Muscle layer of colon (tissue), 2 donors: ENCODE results near the gene RPS8.
"Not testable (repeated sequence)": the region's sequence is repeated elsewhere in the genome, so short reads cannot be mapped to it uniquely, and the experiment has no call there.

Source experiments
- H3K27ac ChIP-seq: one replicate; pipeline ENCODE4 v1.7.0; 2013; ENCODE audit warnings: low read depth, mild to moderate bottlenecking, low read length, moderate library complexity
- H3K27me3 ChIP-seq, 2 donors: one replicate each; pipeline ENCODE4 v1.7.0; 2013; ENCODE audit warnings: low read length in 2 of 2, mild to moderate bottlenecking in 2 of 2; ENCODE audit not compliant: insufficient read depth in 2 of 2, control insufficient read depth in 1 of 2
- H3K36me3 ChIP-seq: one replicate; pipeline ENCODE4 v1.7.0; 2013; ENCODE audit warnings: mild to moderate bottlenecking, low read length; ENCODE audit not compliant: insufficient read depth
- H3K4me1 ChIP-seq: one replicate; pipeline ENCODE4 v1.7.0; 2013; ENCODE audit warnings: mild to moderate bottlenecking, low read length; ENCODE audit not compliant: insufficient read depth
- H3K4me3 ChIP-seq, 2 donors: one replicate each; pipeline ENCODE4 v1.7.0; 2013; ENCODE audit warnings: low read length in 2 of 2, low read depth in 1 of 2, mild to moderate bottlenecking in 1 of 2, moderate library complexity in 1 of 2
- H3K9ac ChIP-seq: one replicate; pipeline ENCODE4 v1.7.0; 2013; ENCODE audit warnings: low read length
- H3K9me3 ChIP-seq: one replicate; pipeline ENCODE4 v1.7.0; 2013; ENCODE audit warnings: mild to moderate bottlenecking, low read length
- donor health status: abdominal sarcoma.
- donor health status: Adenocarcinoma of cecum.

Gene RPS8

GRCh38 chr1:44759077-44759476 lies 16.3 kb upstream of the RPS8 start:
- H3K9ac ChIP-seq: no peak overlapping the region
- no peaks in the 10 kb centered on the region for H3K9me3 ChIP-seq
- H3K4me3 ChIP-seq: no peak overlapping the region
- H3K27me3 ChIP-seq: no peaks in the 10 kb centered on the region
- no peaks in the 10 kb centered on the region for H3K36me3 ChIP-seq
- no peak overlapping the region for H3K27ac ChIP-seq
- H3K4me1 ChIP-seq: no peaks in the 10 kb centered on the region

- H3K9me3 ChIP-seq: no peaks in the 10 kb centered on the region
- H3K27me3 ChIP-seq: no peaks in the 10 kb centered on the region
- H3K4me1 ChIP-seq: no peaks in the 10 kb centered on the region
- no peak overlapping the region for H3K9ac ChIP-seq
- no peak overlapping the region for H3K4me3 ChIP-seq
- H3K27ac ChIP-seq: no peak overlapping the region
- no peaks in the 10 kb centered on the region for H3K36me3 ChIP-seq
Measured at GRCh38 chr1:44760876-44761275, 14.5 kb upstream of the RPS8 start.

- not testable (repeated sequence) for H3K36me3 ChIP-seq, H3K27me3 ChIP-seq, H3K4me1 ChIP-seq, H3K9me3 ChIP-seq, H3K9ac ChIP-seq, H3K27ac ChIP-seq, H3K4me3 ChIP-seq
Measured at GRCh38 chr1:44766421-44766820, 8.9 kb upstream of the RPS8 start.

GRCh38 chr1:44775930-44776729 lies 790 bp downstream of the RPS8 start:
- Histone ChIP-seq H3K36me3 (peaks cover 25% of the 10 kb centered on the region), H3K9ac (peak overlapping the region; percentile 70), H3K27me3 (no peaks in the 10 kb centered on the region), H3K4me3 (peak overlapping the region; percentile 86 to 96), H3K9me3 (no peaks in the 10 kb centered on the region), H3K4me1 (peaks cover 10% of the 10 kb centered on the region), H3K27ac (peak overlapping the region; percentile 99)

- H3K4me1 ChIP-seq: peaks cover 10% of the 10 kb centered on the region
- H3K27me3 ChIP-seq: no peaks in the 10 kb centered on the region
- peak overlapping the region; percentile 70 for H3K9ac ChIP-seq
- peaks cover 29% of the 10 kb centered on the region for H3K36me3 ChIP-seq
- H3K4me3 ChIP-seq: peak overlapping the region; percentile 86 to 96
- H3K27ac ChIP-seq: peak overlapping the region; percentile 38
- H3K9me3 ChIP-seq: no peaks in the 10 kb centered on the region
Measured at GRCh38 chr1:44776730-44777068, 1.4 kb downstream of the RPS8 start.

GRCh38 chr1:44777547-44777946 lies 2.2 kb downstream of the RPS8 start:
- H3K4me3 ChIP-seq: no peak overlapping the region
- no peaks in the 10 kb centered on the region for H3K9me3 ChIP-seq
- peaks cover 10% of the 10 kb centered on the region for H3K4me1 ChIP-seq
- H3K27me3 ChIP-seq: no peaks in the 10 kb centered on the region
- H3K27ac ChIP-seq: no peak overlapping the region
- H3K9ac ChIP-seq: no peak overlapping the region
- peaks cover 29% of the 10 kb centered on the region for H3K36me3 ChIP-seq

- Histone ChIP-seq H3K27ac (no peak overlapping the region), H3K36me3 (peaks cover 29% of the 10 kb centered on the region), H3K9ac (no peak overlapping the region), H3K9me3 (no peaks in the 10 kb centered on the region), H3K4me3 (no peak overlapping the region), H3K27me3 (no peaks in the 10 kb centered on the region), H3K4me1 (peaks cover 10% of the 10 kb centered on the region)
Measured at GRCh38 chr1:44777969-44778635, 2.8 kb downstream of the RPS8 start.

GRCh38 chr1:44778705-44779576 lies 3.6 kb downstream of the RPS8 start:
- peaks cover 29% of the 10 kb centered on the region for H3K36me3 ChIP-seq
- H3K9ac ChIP-seq: no peak overlapping the region
- no peak overlapping the region for H3K4me3 ChIP-seq
- H3K9me3 ChIP-seq: no peaks in the 10 kb centered on the region
- peaks cover 15% of the 10 kb centered on the region for H3K4me1 ChIP-seq
- no peak overlapping the region for H3K27ac ChIP-seq
- H3K27me3 ChIP-seq: no peaks in the 10 kb centered on the region

GRCh38 chr1:44780583-44781121 lies 5.3 kb downstream of the RPS8 start:
- Histone ChIP-seq H3K9me3 (no peaks in the 10 kb centered on the region), H3K4me1 (peaks cover 27% of the 10 kb centered on the region), H3K27me3 (no peaks in the 10 kb centered on the region), H3K36me3 (peaks cover 29% of the 10 kb centered on the region), H3K9ac (no peak overlapping the region), H3K27ac (no peak overlapping the region), H3K4me3 (no peak overlapping the region)

- peak overlapping the region; percentile 27 to 60 for H3K4me3 ChIP-seq
- H3K36me3 ChIP-seq: peaks cover 13% of the 10 kb centered on the region
- peaks cover 27% of the 10 kb centered on the region for H3K4me1 ChIP-seq
- H3K27me3 ChIP-seq: no peaks in the 10 kb centered on the region
- no peak overlapping the region for H3K9ac ChIP-seq
- no peak overlapping the region for H3K27ac ChIP-seq
- no peaks in the 10 kb centered on the region for H3K9me3 ChIP-seq
Measured at GRCh38 chr1:44783697-44784093, 8.4 kb downstream of the RPS8 start.
